ENCODE data around the gene TAF6L. TPM values are rescaled to one million over a fixed set of nuclear protein-coding genes. Genes with fewer than 3 reads are reported as not detected.

TAF6L gene
- polyA plus RNA-seq, 1 donor from 2014 or later: 55.2 TPM

- Histone ChIP-seq H3K79me2 (replicated peaks; ENCODE audit: insufficient read depth, low read length) (peaks cover 53% of the 10 kb centered on the region), H3K9me2 (ENCODE audit: insufficient read depth, low read length) (no peaks in the 10 kb centered on the region), H3K27me3 (ENCODE audit: insufficient read depth, low read depth, low read length) (no peaks in the 10 kb centered on the region), H4K20me1 (ENCODE audit: insufficient read depth) (peaks cover 3% of the 10 kb centered on the region), H2AFZ (ENCODE audit: low read depth, low read length) (peak within 1 kb of the TSS; percentile 81), H3F3A (ENCODE audit: insufficient read depth, low read length, poor library complexity, severe bottlenecking) (peaks cover 5% of the 10 kb centered on the region), H3K9ac (ENCODE audit: low read length) (peak within 1 kb of the TSS; percentile 75), H3K4me3 (ENCODE audit: low read length) (peak within 1 kb of the TSS; percentile 83), H3K36me3 (ENCODE audit: insufficient read depth, low read length) (peaks cover 7% of the 10 kb centered on the region), H3K4me2 (ENCODE audit: low read length) (peak within 1 kb of the TSS; percentile 99), H3K9me3 (ENCODE audit: low read length) (no peaks in the 10 kb centered on the region), H3K27ac (ENCODE audit: low read length) (peak within 1 kb of the TSS; percentile 93)
- TF ChIP-seq RAD21 (conservative IDR thresholded peaks at IDR 0.05): peak; percentile 37
- TF ChIP-seq MXI1 (conservative IDR thresholded peaks at IDR 0.05; ENCODE audit: poor library complexity, severe bottlenecking): peak; percentile 93
- peak; percentile 18 for TF ChIP-seq REST (IDR thresholded peaks at IDR 0.05; ENCODE audit: borderline replicate concordance)
- TF ChIP-seq POLR2AphosphoS5 (IDR thresholded peaks at IDR 0.05): peak; percentile 98
- peak; percentile 71 for TF ChIP-seq EP300 (conservative IDR thresholded peaks at IDR 0.05; ENCODE audit: poor library complexity, severe bottlenecking)
- TF ChIP-seq SMC3 (conservative IDR thresholded peaks at IDR 0.05; ENCODE audit: poor library complexity): peak; percentile 48
- no peak for TF ChIP-seq EZH2 (IDR thresholded peaks at IDR 0.05; ENCODE audit: borderline replicate concordance, insufficient read depth, low read length, poor library complexity, severe bottlenecking)
- TF ChIP-seq CTCF (IDR thresholded peaks at IDR 0.05; ENCODE audit: poor library complexity, severe bottlenecking): peak; percentile 54
- peak; percentile 85 for TF ChIP-seq TAF1 (IDR thresholded peaks at IDR 0.05; ENCODE audit: low read depth)
Measured at GRCh38 chr11:62727165-62727871, 43.9 kb upstream of the TAF6L start, which contains the start of gene HNRNPUL2. Gene HNRNPUL2 (minus strand): TSS chr11:62727457. CDS start chr11:62727156, 301 bp downstream.

- Histone ChIP-seq H3K9ac (ENCODE audit: low read length) (peak overlapping the region; percentile 75), H3K9me2 (ENCODE audit: insufficient read depth, low read length) (no peaks in the 10 kb centered on the region), H3K4me3 (ENCODE audit: low read length) (peak overlapping the region; percentile 83), H2AFZ (ENCODE audit: low read depth, low read length) (peak overlapping the region; percentile 81), H3K27me3 (ENCODE audit: insufficient read depth, low read depth, low read length) (no peaks in the 10 kb centered on the region), H4K20me1 (ENCODE audit: insufficient read depth) (peaks cover 3% of the 10 kb centered on the region), H3F3A (ENCODE audit: insufficient read depth, low read length, poor library complexity, severe bottlenecking) (peaks cover 5% of the 10 kb centered on the region), H3K27ac (ENCODE audit: low read length) (peak overlapping the region; percentile 93), H3K36me3 (ENCODE audit: insufficient read depth, low read length) (peaks cover 2% of the 10 kb centered on the region), H3K79me2 (replicated peaks; ENCODE audit: insufficient read depth, low read length) (peaks cover 48% of the 10 kb centered on the region), H3K9me3 (ENCODE audit: low read length) (no peaks in the 10 kb centered on the region), H3K4me2 (ENCODE audit: low read length) (peak overlapping the region; percentile 38)
- TF ChIP-seq EP300 (conservative IDR thresholded peaks at IDR 0.05; ENCODE audit: poor library complexity, severe bottlenecking): peak; percentile 21
- TF ChIP-seq CTCF (IDR thresholded peaks at IDR 0.05; ENCODE audit: poor library complexity, severe bottlenecking): no peak
- TF ChIP-seq TAF1 (IDR thresholded peaks at IDR 0.05; ENCODE audit: low read depth): no peak
- no peak for TF ChIP-seq SMC3 (conservative IDR thresholded peaks at IDR 0.05; ENCODE audit: poor library complexity)
- TF ChIP-seq RAD21 (conservative IDR thresholded peaks at IDR 0.05): no peak
Measured at GRCh38 chr11:62727872-62728170, 43.4 kb upstream of the TAF6L start.

Measured in neural cell (in vitro differentiated cells).